Jurkat, Clone E6-1 (cell line): ENCODE measurements around the gene SLC2A1.
A peak's percentile ranks its signal among the peaks of the same experiment; 100 is the strongest.

Source experiments
- DNase-seq: peaks from one replicate; pipeline ENCODE4 v3.0.0-alpha.2; 2011; ENCODE audit warnings: low read depth, low spot score
- H3K4me3 ChIP-seq: 2 replicates; pipeline ENCODE4 v1.5.1; 2011; ENCODE audit warnings: mild to moderate bottlenecking, low read length, control low read depth, moderate library complexity

SLC2A1 gene

GRCh38 chr1:42946120-42946898, 12.4 kb downstream of the SLC2A1 start:
- no peak overlapping the region for H3K4me3 ChIP-seq
- DNase-seq = no peak

- H3K4me3 ChIP-seq = no peak overlapping the region
- DNase-seq = no peak
Observed at GRCh38 chr1:42945164-42945563, 13.5 kb downstream of the SLC2A1 start.

GRCh38 chr1:42944246-42944928, 14.3 kb downstream of the SLC2A1 start:
- no peak overlapping the region for H3K4me3 ChIP-seq
- DNase-seq = no peak

- H3K4me3 ChIP-seq = no peak overlapping the region
- DNase-seq = no peak
Observed at GRCh38 chr1:42943728-42944127, 14.9 kb downstream of the SLC2A1 start.

GRCh38 chr1:42943166-42943565, 15.5 kb downstream of the SLC2A1 start:
- no peak for DNase-seq
- no peak overlapping the region; the same call in 1 of the 2 replicates for H3K4me3 ChIP-seq

DNA sequence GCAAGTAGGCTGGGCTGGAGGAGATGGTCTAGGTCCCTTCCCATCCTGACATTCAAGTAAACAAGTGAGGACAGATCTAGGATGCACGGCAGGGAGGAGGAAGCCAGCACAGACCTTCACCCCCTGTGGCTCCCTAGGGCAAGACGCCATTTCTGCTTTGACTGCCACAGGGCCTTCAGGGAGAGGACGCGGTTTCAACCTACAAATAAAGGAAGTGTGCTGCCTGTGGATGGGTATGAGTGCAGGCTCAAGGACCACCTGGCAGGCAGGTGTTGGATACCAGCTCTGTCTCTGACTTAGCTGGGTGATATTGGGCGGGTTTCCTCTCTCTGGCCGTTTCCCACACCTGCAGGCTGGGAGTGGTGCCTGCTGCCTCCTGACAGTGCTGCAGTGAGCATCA, 16.2 kb downstream of the SLC2A1 start:
- DNase-seq = peak; percentile 86
- no peak overlapping the region; the same call in 1 of the 2 replicates for H3K4me3 ChIP-seq

DNA sequence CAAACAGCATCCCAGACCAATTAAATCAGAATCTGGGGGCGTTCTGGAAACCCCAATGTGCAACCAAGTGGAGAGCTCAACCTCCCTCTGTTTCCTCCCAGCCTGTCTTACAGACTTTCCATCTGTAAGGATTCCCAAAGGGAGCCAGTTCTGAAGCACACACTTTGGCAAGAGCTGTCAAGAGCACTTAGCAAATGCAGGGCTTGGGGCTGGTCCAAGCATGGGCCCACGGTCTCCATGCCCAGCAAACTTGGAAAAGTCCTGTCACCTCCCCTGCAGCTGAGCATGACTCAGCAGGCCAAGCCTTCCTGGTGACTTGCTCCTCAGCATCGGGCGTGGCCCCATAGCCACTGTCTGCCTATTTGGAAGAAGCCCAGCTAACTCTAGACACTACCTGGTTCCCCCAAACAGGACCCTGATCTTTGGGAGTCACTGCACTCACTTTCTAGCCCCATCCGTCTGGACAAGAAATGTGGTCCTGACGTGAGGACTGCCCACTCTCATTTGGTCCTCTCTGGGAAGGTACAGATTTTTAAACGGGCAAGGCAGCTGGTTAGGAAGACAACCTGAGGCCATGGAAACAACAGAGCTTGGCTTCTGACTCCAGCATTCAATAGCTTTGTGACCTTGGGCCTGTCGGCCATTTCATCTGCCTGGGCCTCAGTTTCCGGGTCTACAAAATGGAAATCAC, 16.9 kb downstream of the SLC2A1 start:
- no peak overlapping the region for H3K4me3 ChIP-seq
- DNase-seq = no peak

DNA sequence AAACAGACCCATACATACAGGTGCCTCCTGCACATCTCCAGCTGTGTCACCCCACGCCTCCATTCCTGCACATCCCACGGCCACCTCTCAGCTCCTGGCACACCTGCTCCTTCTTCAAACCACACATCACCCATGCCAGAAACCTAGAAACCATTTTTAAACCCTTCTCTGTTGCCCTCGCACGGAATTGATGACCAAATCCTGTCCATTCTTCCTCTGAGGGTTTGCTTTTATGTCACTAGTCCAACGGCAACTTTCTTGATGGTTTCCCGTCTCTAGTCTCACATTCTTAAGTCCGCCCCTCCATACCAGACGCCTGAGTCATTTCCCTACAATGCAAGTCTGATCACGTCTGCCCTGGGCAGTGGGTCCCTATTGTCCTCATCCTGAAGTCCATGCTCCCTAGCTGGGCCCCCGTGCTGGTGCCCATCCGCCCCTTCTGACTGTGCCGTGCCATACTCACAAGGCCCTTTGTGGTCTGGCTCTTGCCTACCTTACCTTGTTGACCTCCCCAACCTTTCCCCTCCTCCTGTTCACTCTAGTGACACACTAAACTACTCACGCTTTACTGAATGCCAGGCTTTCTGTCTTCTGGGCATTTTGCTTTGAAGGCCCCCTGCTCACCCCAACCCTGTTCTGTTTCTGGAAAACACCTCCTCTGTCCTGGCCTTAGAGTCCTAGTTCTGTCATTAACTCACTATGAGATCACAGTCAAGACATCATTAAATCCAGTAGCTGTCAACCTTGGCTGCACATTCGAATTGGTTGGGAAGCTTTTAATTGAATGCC, 17.6 kb downstream of the SLC2A1 start:
- no peak overlapping the region for H3K4me3 ChIP-seq
- DNase-seq = no peak

- DNase-seq = no peak
Observed at GRCh38 chr1:42938645-42939615, 19.7 kb downstream of the SLC2A1 start.

GRCh38 chr1:42937836-42938644, 20.6 kb downstream of the SLC2A1 start:
- H3K4me3 ChIP-seq = no peak overlapping the region
- no peak for DNase-seq

More at GRCh38 chr1:42938645-42939615, 19.7 kb downstream of the SLC2A1 start:
- H3K4me3 ChIP-seq = no peak overlapping the region

DNA sequence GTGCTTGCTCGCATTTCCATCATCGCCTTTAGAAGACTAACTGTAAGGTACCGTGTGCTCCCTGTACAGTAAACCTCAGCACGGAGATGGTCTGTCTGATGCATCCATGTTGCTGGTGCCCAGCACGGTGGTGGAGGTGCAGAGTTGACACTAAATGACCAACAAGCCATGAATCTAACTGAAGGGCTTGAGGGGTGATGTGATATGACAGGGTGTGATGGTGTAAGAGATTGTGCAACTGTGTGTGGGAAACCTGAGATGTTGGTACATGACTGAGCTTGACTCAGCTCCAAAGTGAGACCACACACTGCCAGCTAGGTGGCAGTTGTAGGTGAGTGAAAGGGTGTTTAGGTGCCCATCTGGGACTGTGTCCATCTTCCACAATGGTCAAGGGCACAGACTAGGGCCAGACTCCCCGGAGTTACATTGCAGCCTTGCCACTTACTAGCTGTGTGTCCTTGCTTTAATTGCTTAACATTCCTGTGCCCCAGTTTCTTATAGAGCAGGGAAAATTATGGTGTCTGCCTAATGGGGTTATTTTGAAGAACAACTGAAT, 21.4 kb downstream of the SLC2A1 start:
- DNase-seq = no peak
- H3K4me3 ChIP-seq = no peak overlapping the region

DNA sequence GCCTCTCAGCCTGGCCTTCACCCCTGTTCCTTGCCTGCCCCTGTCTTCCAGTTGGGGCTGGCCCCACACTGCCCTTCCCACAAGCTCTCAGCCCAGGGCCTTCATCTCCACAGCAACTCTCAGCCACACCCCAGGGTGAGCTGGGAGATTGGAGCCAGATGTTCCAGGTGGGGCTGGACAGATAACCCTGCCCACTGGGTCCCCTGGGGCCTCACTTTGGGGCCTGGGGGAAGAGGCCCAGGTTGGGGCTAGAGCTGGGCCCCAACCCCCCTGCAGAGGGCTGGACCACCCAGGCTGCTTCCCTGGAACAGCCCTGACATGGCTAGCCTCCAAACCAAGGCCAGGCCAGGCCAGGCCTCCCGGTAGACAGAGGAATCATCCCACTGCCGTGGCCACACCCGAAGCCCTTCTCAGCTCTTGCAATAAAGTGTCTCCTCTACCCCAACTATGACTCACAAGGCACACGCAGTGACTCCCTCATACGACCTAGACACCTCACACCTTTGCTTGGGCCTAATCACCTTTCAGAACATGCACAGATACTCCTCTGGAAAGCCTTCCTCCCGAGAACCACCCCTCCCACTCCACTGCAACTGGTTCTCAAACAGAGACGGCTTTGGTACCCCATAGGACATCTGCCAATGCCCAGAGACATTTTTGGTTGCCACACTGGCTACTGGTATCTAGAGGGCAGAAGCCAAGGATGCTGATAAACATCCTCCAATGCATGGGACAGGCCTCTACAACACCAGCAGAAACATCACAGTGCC, 22.2 kb downstream of the SLC2A1 start:
- no peak for DNase-seq
- H3K4me3 ChIP-seq = no peak overlapping the region

- no peak overlapping the region for H3K4me3 ChIP-seq
- DNase-seq = no peak
Observed at GRCh38 chr1:42935971-42936308, 22.7 kb downstream of the SLC2A1 start.

GRCh38 chr1:42935313-42935895, 23.3 kb downstream of the SLC2A1 start:
- no peak for DNase-seq
- H3K4me3 ChIP-seq = no peak overlapping the region

GRCh38 chr1:42934541-42935312, 23.9 kb downstream of the SLC2A1 start:
- DNase-seq = no peak
- H3K4me3 ChIP-seq = no peak overlapping the region
